OCI-LY3 (cell line): ENCODE data around the gene HOXD3.

Experiments
- EZH2phosphoT487 ChIP-seq: fragments of 200-600 bp; shearing (Covaris generic); IDR thresholded peaks from 2 replicates; pipeline ENCODE4 v1.6.1; 2018; ENCODE audit warnings: antibody characterized with exemption, mixed run types, low read depth
- TF ChIP-seq, protein P1 (sequence below): fragments of 200-600, 300-600 bp; sonication (generic); IDR thresholded peaks from 2 replicates; pipeline ENCODE4 v1.5.1; 2014; ENCODE audit warnings: antibody characterized with exemption, low read length, low read depth

DNA sequence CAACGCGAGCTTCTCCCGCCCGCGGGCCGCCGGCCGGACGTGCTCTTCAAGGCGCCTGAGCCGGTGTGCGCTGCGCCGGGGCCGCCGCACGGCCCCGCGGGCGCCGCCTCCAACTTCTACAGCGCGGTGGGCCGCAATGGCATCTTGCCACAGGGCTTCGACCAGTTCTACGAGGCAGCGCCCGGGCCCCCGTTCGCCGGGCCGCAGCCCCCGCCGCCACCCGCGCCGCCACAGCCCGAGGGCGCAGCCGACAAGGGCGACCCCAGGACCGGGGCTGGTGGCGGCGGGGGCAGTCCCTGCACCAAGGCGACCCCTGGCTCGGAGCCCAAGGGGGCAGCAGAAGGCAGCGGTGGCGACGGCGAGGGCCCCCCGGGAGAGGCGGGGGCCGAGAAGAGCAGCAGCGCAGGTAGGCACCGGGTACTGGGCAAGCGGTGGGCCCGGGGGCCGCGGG lies 49.4 kb upstream of the HOXD3 start:
- TF ChIP-seq, protein P1, sequence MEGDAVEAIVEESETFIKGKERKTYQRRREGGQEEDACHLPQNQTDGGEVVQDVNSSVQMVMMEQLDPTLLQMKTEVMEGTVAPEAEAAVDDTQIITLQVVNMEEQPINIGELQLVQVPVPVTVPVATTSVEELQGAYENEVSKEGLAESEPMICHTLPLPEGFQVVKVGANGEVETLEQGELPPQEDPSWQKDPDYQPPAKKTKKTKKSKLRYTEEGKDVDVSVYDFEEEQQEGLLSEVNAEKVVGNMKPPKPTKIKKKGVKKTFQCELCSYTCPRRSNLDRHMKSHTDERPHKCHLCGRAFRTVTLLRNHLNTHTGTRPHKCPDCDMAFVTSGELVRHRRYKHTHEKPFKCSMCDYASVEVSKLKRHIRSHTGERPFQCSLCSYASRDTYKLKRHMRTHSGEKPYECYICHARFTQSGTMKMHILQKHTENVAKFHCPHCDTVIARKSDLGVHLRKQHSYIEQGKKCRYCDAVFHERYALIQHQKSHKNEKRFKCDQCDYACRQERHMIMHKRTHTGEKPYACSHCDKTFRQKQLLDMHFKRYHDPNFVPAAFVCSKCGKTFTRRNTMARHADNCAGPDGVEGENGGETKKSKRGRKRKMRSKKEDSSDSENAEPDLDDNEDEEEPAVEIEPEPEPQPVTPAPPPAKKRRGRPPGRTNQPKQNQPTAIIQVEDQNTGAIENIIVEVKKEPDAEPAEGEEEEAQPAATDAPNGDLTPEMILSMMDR = no peak
- no peak for TF ChIP-seq EZH2phosphoT487
